Endodermal cell (in vitro differentiated cells): ENCODE measurements around the gene MAGEB17. TPM values are rescaled to one million over a fixed set of nuclear protein-coding genes. Genes with fewer than 3 reads are reported as not detected.

Experiments used
- DNase-seq: peaks from one replicate; pipeline ENCODE4 v3.0.0-alpha.2; 2017
- H3K27ac ChIP-seq: 2 replicates; pipeline ENCODE4 v1.5.1; 2013; ENCODE audit warnings: mild to moderate bottlenecking, low read depth, low read length, moderate library complexity
- H3K27me3 ChIP-seq: 2 replicates; pipeline ENCODE4 v1.6.1; 2013; ENCODE audit warnings: mild to moderate bottlenecking, low read length, moderate library complexity; ENCODE audit not compliant: insufficient read depth, control insufficient read depth, poor library complexity, severe bottlenecking
- H3K36me3 ChIP-seq: 2 replicates; pipeline ENCODE4 v1.7.0; 2013; ENCODE audit warnings: mild to moderate bottlenecking, low read length, moderate library complexity; ENCODE audit not compliant: control insufficient read depth, insufficient read depth
- H3K4me1 ChIP-seq: one replicate; pipeline ENCODE4 v1.7.0; 2013; ENCODE audit warnings: low read length; ENCODE audit not compliant: control insufficient read depth, insufficient read depth
- H3K4me3 ChIP-seq: 2 replicates; pipeline ENCODE4 v1.5.1; 2013; ENCODE audit warnings: mild to moderate bottlenecking, low read length, moderate library complexity
- H3K9ac ChIP-seq: 2 replicates; pipeline ENCODE4 v1.6.1; 2013; ENCODE audit warnings: mild to moderate bottlenecking, low read length, moderate library complexity; ENCODE audit not compliant: poor library complexity, severe bottlenecking; ENCODE audit errors: extremely low read depth
- H3K9me3 ChIP-seq: 2 replicates; pipeline ENCODE4 v1.6.1; 2013; ENCODE audit warnings: mild to moderate bottlenecking, low read length, moderate library complexity; ENCODE audit not compliant: control insufficient read depth
- H3K27ac Mint-ChIP-seq: 2 replicates; pipeline ENCODE4 v1.8.0; 2020; ENCODE audit warnings: mixed read lengths
- H3K27me3 Mint-ChIP-seq: 2 replicates; pipeline ENCODE4 v1.8.0; 2021; ENCODE audit warnings: mild to moderate bottlenecking, mixed read lengths; ENCODE audit not compliant: insufficient read depth
- H3K36me3 Mint-ChIP-seq: 2 replicates; pipeline ENCODE4 v1.8.0; 2020; ENCODE audit warnings: low read depth, mixed read lengths
- H3K4me1 Mint-ChIP-seq: 2 replicates; pipeline ENCODE4 v1.8.0; 2020; ENCODE audit warnings: mixed read lengths
- H3K4me3 Mint-ChIP-seq: 2 replicates; pipeline ENCODE4 v1.8.0; 2020; ENCODE audit warnings: mild to moderate bottlenecking, moderate library complexity, mixed read lengths
- H3K9me3 Mint-ChIP-seq: 2 replicates; pipeline ENCODE4 v1.8.0; 2020; ENCODE audit warnings: mild to moderate bottlenecking, mixed read lengths
- CTCF ChIP-seq: fragments of 200-600 bp; sonication (generic); conservative IDR thresholded peaks from 2 replicates; pipeline ENCODE4 v1.5.0; 2021; ENCODE audit warnings: antibody characterized with exemption, mild to moderate bottlenecking
- WGBS, 2 experiments: methylation state at CpG; one replicate each; pipeline versions ENCODE4 v1.1.5 to v1.1.7; 2013; ENCODE audit warnings: missing lambda C conversion rate in 2 of 2, mixed read lengths in 1 of 2; ENCODE audit not compliant: insufficient coverage in 1 of 2, insufficient read length in 1 of 2; 5-methylcytosine and 5-hydroxymethylcytosine counted together
- total RNA-seq, 2 donors: library from RNA; stranded (reverse); fragmentation: NEBNext Ultra II Directional in 1 of 2; extraction: Animal tissue kit (Norgen Biotek cat#: 25700) in 1 of 2; gene quantifications; 2 replicates in 1 of 2; 3 replicates in 1 of 2; pipeline ENCODE4 v1.2.1, GENCODE V29; 2021

The MAGEB17 gene
- total RNA-seq, 2 donors from 2014 or later: 0.33 to 0.44 TPM

DNA sequence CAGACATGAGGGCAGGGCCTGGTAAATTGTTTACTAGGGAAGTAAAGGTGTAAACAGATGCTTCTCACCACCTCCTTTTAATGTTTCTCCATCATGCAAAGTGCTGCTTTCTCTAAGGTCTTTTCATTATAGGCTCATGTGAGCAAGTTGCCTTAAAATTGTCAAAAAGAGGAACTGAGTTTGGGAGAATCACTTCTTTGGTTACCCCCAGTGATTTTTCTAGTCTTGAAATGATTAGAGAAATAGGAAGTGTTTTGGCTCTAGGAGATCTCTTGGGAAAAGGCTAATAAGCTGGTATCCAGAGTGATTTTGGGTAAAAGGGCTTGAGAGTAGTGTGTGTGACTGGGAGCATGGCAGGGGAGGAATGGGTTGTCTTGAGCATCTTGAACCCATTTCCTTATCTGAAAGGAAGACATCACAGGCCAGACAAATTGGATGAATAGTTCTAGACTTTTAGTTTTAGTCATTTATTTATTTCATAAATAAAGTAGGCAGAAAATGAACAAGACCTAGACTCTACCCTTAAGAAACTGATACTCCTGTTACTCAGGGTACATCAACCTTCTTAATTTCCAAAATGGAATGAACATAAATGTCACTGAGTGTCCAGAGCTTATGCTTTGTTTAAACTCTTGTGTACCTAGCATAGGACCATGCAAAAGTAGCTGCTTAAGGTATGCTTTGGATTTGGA is 29.7 kb upstream of the MAGEB17 start:
- Mint-ChIP-seq H3K27ac (no peak overlapping the region), H3K9me3 (no peaks in the 10 kb centered on the region), H3K27me3 (no peaks in the 10 kb centered on the region), H3K4me3 (no peak overlapping the region), H3K4me1 (peaks cover 41% of the 10 kb centered on the region), H3K36me3 (no peaks in the 10 kb centered on the region)
- H3K4me3 ChIP-seq: no peak overlapping the region
- no peaks in the 10 kb centered on the region for H3K4me1 ChIP-seq
- no peak for TF ChIP-seq CTCF
- H3K9me3 ChIP-seq: no peaks in the 10 kb centered on the region
- no peaks in the 10 kb centered on the region for H3K27me3 ChIP-seq
- H3K9ac ChIP-seq: no peak overlapping the region
- DNase-seq: no peak
- H3K36me3 ChIP-seq: no peaks in the 10 kb centered on the region
- H3K27ac ChIP-seq: no peak overlapping the region

- Histone ChIP-seq H3K27me3 (no peaks in the 10 kb centered on the region), H3K36me3 (no peaks in the 10 kb centered on the region), H3K9ac (no peak overlapping the region), H3K27ac (no peak overlapping the region), H3K4me3 (no peak overlapping the region), H3K4me1 (no peaks in the 10 kb centered on the region), H3K9me3 (no peaks in the 10 kb centered on the region)
- Mint-ChIP-seq H3K4me1 (peaks cover 42% of the 10 kb centered on the region), H3K27ac (no peak overlapping the region), H3K4me3 (no peak overlapping the region), H3K27me3 (no peaks in the 10 kb centered on the region), H3K36me3 (no peaks in the 10 kb centered on the region), H3K9me3 (no peaks in the 10 kb centered on the region)
- peak; percentile 72 for DNase-seq
- peak; percentile 81 for TF ChIP-seq CTCF
- 26% methylated on average over 1 of the region's 1 CpG; no CpG with 5 or more reads in 1 of the 2 experiments for WGBS, 2 experiments
Measured at GRCh38 chrX:16138108-16138427, 29.2 kb upstream of the MAGEB17 start.

GRCh38 chrX:16140448-16140847 is 26.8 kb upstream of the MAGEB17 start:
- peaks cover 14% of the 10 kb centered on the region for H3K36me3 Mint-ChIP-seq
- H3K4me3 ChIP-seq: no peak overlapping the region
- H3K27me3 Mint-ChIP-seq: no peaks in the 10 kb centered on the region
- H3K9me3 Mint-ChIP-seq: peaks cover 2% of the 10 kb centered on the region
- no peak for TF ChIP-seq CTCF
- no peak overlapping the region for H3K27ac ChIP-seq
- H3K27me3 ChIP-seq: no peaks in the 10 kb centered on the region
- peaks cover 15% of the 10 kb centered on the region for H3K36me3 ChIP-seq
- no peak overlapping the region for H3K9ac ChIP-seq
- no peaks in the 10 kb centered on the region for H3K4me1 ChIP-seq
- H3K4me1 Mint-ChIP-seq: peaks cover 22% of the 10 kb centered on the region
- H3K4me3 Mint-ChIP-seq: no peak overlapping the region
- DNase-seq: no peak
- H3K9me3 ChIP-seq: no peaks in the 10 kb centered on the region
- no peak overlapping the region for H3K27ac Mint-ChIP-seq
- 94 to 98% methylated on average over 3 to 4 of the region's 4 CpGs for WGBS, 2 experiments
